Measurements from ENCODE around the gene KMT2A. TPM values are rescaled to one million over a fixed set of nuclear protein-coding genes. Genes with fewer than 3 reads are reported as not detected.

The KMT2A gene
- polyA plus RNA-seq = 13.0 and 16.1 TPM in 2 replicates

DNA sequence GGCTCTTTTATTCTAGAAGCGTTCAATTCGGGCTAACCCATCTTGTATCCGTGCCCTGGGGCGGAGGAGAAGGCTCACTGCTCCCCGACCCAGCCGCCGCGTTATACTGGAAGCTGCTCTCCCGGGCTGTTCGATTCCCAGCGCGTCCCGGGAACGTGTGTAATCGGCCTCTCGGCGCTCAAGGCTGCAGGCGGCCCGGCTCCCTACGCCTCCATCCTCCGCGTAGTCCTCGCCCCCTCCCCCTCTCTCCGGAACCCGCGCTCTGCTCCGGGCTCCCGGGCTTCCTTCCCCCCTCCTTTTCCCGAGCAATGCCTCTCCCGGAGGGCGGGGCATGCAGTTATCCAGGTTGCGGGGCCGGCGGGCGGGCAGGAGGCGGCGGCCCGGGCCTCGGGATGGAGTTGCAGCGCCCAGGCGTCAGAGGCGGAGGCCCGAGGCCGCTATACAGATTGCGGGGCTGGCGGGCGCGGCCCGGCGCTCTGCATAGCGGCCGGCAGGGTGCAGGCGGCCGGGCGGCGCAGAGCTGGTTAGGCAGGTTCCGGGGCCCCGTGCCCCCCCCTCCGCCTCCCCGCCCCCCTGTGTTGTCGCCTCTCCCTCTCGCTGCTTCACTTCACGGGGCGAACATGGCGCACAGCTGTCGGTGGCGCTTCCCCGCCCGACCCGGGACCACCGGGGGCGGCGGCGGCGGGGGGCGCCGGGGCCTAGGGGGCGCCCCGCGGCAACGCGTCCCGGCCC is at the start of gene KMT2A:
TSS of gene KMT2A (plus strand) at position 600 of the 732 bp plus-strand sequence. CDS start at position 621, 21 bp downstream.

DNA sequence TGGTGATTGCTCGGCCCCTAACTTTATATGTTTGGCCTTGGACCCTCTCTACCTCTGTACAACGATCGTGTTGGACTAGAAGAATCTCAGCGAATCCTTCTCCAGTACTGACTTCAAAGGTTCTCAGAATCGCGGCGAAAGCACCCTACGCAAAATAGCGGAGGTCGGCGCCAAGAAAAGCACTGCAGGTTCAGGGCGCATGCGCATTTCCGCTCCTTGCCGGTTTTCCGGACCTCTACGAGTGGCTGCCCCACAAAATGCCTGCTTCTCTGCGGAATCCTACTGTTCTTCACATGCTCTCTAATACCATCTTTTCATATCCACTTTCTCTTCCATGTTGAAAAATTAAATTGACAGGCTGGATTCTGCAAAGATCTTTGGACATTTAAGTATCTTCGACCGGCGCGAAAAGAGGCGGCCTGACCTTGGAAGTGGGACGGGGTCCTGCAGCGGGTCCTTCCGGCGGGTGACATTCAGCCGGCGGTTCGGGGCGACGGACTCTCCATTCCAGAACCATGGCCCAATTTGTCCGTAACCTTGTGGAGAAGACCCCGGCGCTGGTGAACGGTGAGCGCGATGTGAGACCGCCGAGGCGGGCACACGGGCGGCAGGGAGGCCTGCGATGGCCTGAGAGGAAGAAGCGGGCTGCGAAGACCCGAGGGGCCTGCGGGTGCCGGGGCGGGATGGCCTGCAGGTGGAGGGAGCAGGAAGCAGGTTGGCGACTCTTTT is 35.0 kb upstream of the KMT2A start, which contains the start of gene ATP5MG:
TSS of gene ATP5MG (plus strand) at position 456 of the 729 bp plus-strand sequence. CDS start at position 516, 60 bp downstream.

DNA sequence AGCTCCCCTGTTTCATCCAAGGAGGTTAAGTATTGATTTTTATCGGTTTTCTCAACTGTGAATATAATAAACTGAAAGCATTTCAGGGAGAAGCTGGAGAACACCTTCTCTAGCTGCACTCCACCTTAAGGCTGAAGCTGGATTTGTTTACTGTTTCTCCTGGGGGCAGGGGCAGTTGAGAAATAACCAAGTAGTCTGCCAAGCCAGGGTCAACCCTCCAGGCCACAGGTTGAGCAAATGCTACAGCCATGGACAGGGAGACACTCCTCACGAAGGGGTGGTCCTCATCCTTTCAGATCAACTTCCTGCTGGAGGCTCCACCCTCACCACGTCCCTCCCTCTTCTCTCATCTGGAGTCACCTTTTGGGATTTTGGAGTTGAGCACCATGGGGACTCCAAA is 90.8 kb downstream of the KMT2A start, which contains the start of gene TTC36:
TSS of gene TTC36 (plus strand) at position 366 of the 400 bp plus-strand sequence. CDS start at position 387, 21 bp downstream.

DNA sequence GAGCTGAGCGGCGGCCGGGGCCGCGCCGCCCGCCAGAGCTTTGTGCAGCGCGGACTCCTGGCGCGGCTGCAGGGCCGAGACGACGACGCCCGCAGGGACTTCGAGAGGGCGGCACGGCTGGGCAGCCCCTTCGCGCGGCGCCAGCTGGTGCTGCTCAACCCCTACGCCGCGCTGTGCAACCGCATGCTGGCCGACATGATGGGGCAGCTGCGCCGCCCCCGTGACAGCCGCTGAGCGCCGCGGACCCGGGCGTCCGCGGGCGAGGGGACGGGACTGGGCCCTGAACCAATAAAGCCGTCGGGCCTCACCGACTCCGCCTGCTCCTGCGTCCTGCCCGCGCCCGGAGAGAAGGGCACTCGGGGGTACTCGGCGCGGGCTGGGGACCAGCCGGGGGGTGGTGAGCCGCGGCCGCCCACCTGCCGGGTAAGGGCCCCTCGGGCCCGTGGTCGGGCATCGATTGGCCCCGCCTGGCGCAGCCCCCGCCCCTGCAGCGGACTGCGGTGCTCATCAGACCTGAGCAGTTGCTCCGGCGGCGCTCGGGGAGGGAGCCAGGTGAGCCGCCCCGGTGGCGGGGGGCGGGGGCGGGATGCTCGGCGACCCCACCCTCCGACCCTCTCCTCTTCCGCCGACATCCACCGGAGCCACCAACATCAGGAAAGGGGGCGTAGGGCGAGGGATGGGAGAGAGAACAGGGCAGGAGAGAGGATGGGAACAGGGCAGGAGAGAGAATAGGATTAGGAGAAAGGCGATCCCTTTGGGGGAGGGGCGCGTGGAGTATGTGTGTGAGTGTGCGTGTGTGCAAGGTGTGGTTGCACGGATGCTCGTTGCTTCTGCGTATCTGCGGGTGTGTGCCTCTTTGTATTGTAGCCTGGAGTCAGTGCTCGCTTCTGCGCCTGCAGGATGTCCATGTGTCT is 94.6 kb downstream of the KMT2A start, which contains the start of gene TMEM25:
TSS of gene TMEM25 (plus strand) at position 510 of the 914 bp plus-strand sequence. CDS start 610 bp downstream, outside the sequence.

DNA sequence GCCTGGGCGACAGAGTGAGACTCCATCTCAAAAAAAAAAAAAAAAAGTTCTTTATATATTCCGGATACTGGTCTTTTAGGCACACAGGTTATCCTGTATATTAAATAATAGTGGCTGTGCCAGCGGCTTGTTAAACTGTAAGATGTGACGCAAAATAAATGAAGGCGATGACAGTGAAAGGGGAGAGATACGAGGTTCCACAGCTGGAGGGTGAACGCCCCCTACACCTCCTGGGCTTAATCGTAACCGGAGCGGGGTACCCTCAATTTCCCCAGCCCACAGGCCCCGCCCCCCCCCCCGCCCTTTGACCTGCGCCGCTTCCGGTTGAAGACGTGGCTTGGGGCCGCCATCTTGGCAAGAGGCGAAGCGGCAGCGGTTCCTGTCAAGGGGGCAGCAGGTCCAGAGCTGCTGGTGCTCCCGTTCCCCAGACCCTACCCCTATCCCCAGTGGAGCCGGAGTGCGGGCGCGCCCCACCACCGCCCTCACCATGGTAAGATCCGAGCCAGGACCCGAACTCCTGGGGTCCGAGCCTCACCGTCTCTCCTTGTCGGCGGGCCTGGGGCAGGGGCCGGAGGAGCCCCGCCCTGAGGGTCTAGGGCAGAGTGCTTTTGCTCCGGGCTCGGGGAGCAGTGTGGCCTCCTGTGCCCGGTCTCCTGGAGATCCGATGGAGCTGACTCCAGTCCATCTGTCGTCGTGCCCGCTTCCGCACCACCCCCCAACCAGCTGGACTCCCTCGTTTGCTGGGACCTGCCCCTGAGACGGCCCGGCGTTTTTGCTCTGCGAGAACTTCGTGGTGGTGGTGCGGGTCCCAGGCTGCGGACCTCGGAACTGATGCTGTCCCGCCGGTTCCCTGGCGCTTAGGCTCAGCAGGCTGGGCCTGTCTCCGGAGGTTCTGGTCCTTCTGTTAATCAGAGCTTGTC is 136.0 kb downstream of the KMT2A start, which contains the start of gene ARCN1:
TSS of gene ARCN1 (plus strand) at position 349 of the 920 bp plus-strand sequence. CDS start at position 488, 139 bp downstream.

Other genes with a start within 250 kb of the KMT2A start
- gene JAML, start 211.5 kb upstream of the KMT2A start, polyA plus RNA-seq = not detected in 2 replicates
- 1.1 and 5.1 TPM in 2 replicates for gene MPZL3, start 184.1 kb upstream of the KMT2A start, polyA plus RNA-seq
- gene MPZL2, start 172.2 kb upstream of the KMT2A start, polyA plus RNA-seq = not detected in 2 replicates
- not detected in 2 replicates for gene CD3E, start 131.8 kb upstream of the KMT2A start, polyA plus RNA-seq
- gene CD3D, start 93.8 kb upstream of the KMT2A start, polyA plus RNA-seq = not detected in 2 replicates
- not detected in 2 replicates for gene CD3G, start 92.1 kb upstream of the KMT2A start, polyA plus RNA-seq
- 32.6 and 45.9 TPM in 2 replicates for gene UBE4A, start 76.9 kb upstream of the KMT2A start, polyA plus RNA-seq
- gene ATP5MG, start 34.9 kb upstream of the KMT2A start, polyA plus RNA-seq = 1,654 and 1,954 TPM in 2 replicates
- not detected in 2 replicates for gene TTC36, start 91.0 kb downstream of the KMT2A start, polyA plus RNA-seq
- 41.0 and 52.2 TPM in 2 replicates for gene TMEM25, start 94.7 kb downstream of the KMT2A start, polyA plus RNA-seq
- gene IFT46, start 129.4 kb downstream of the KMT2A start, polyA plus RNA-seq = 21.1 and 22.0 TPM in 2 replicates
- 49.3 and 54.9 TPM in 2 replicates for gene ARCN1, start 135.9 kb downstream of the KMT2A start, polyA plus RNA-seq
- 28.3 and 30.7 TPM in 2 replicates for gene PHLDB1, start 171.1 kb downstream of the KMT2A start, polyA plus RNA-seq
- 1.4 and 1.7 TPM in 2 replicates for gene TREH, start 243.2 kb downstream of the KMT2A start, polyA plus RNA-seq